Esophagus squamous epithelium (tissue), 5 donors: ENCODE results near the gene OR6K2. TPM values are rescaled to one million over a fixed set of nuclear protein-coding genes. Genes with fewer than 3 reads are reported as not detected.

Experiments
- DNase-seq: peaks from one replicate; lab custom pipeline; 2025; lab: John Stamatoyannopoulos, UW
- H3K27ac ChIP-seq, 4 donors: fragments of 200-600 bp; sonication (generic); one replicate each; pipeline ENCODE4 v1.5.1; 2016 to 2019; ENCODE audit warnings: mild to moderate bottlenecking in 1 of 4
- H3K27me3 ChIP-seq, 4 donors: fragments of 200-600 bp; sonication (generic); 1 replicate in 3 of 4; 2 replicates in 1 of 4; pipeline versions ENCODE4 v1.5.1 to v1.6.0; 2017 to 2021; ENCODE audit warnings: antibody characterized with exemption in 1 of 4
- H3K36me3 ChIP-seq, 3 donors: fragments of 200-600 bp; sonication (generic); one replicate each; pipeline ENCODE4 v1.5.1; 2016 to 2019
- H3K4me1 ChIP-seq, 3 donors: fragments of 200-600 bp; sonication (generic); one replicate each; pipeline ENCODE4 v1.5.1; 2017 to 2019
- H3K4me3 ChIP-seq, 4 donors: fragments of 200-600 bp; sonication (generic); 1 replicate in 3 of 4; 2 replicates in 1 of 4; pipeline ENCODE4 v1.5.1; 2016 to 2019; ENCODE audit warnings: mild to moderate bottlenecking in 2 of 4, moderate library complexity in 1 of 4
- H3K9me3 ChIP-seq, 3 donors: fragments of 200-600 bp; sonication (generic); one replicate each; pipeline ENCODE4 v1.5.1; 2016 to 2019
- POLR2A ChIP-seq, 4 donors: fragments of 450-650 bp; IDR thresholded peaks; one replicate each; pipeline ENCODE4 v1.6.1; 2017; ENCODE audit warnings: antibody characterized with exemption in 4 of 4, mild to moderate bottlenecking in 4 of 4, moderate library complexity in 3 of 4
- WGBS, 2 donors: methylation state at CpG; one replicate each; pipeline ENCODE4 v1.1.5; 2018; 5-methylcytosine and 5-hydroxymethylcytosine counted together
- intact Hi-C: fragments of 100-400 bp; cut with DNase I; formaldehyde crosslinking; loops from one replicate; pipeline ENCODE4 v1.15.0; 2022
- total RNA-seq, 4 donors: library from RNA; depleted of rRNA; stranded (reverse); fragments of >200 nt; gene quantifications; one replicate each; pipeline ENCODE4 v1.1.0, GENCODE V29; 2016
- TF ChIP-seq, protein P1 (sequence below), 6 experiments: fragments of 450-650 bp in 4 of 6; fragments of 200-600 bp in 2 of 6; sonication (generic) in 2 of 6; IDR thresholded peaks; one replicate each; pipeline ENCODE4 v1.5.1; 2016 to 2019; ENCODE audit warnings: antibody characterized with exemption in 6 of 6, mild to moderate bottlenecking in 4 of 6, moderate library complexity in 4 of 6
- donor health status: DM: yes; HTN: yes; CAD: no.

Gene OR6K2
- total RNA-seq, 4 donors from 2014 or later = not detected

DNA sequence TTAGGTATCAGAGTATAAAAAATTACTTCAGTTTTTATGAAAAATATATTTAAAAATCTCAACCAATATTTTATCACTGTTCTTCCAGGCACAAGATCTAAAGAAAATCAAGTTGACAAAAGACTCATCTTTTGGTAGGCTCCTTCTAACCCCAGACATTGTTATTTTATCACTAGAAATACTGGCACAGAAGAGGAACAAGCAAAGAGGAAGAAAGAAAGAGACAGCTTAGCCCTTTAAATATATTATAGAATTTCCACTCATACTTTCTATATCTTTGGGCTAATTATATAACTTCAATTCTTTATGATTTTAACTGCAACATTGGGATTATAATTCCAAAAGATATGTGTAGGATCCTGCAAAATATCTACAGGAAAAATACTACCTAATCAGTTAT, 46.4 kb downstream of the OR6K2 start:
- TF ChIP-seq POLR2A (IDR thresholded peaks at IDR 0.05) = no peak
- TF ChIP-seq, protein P1, sequence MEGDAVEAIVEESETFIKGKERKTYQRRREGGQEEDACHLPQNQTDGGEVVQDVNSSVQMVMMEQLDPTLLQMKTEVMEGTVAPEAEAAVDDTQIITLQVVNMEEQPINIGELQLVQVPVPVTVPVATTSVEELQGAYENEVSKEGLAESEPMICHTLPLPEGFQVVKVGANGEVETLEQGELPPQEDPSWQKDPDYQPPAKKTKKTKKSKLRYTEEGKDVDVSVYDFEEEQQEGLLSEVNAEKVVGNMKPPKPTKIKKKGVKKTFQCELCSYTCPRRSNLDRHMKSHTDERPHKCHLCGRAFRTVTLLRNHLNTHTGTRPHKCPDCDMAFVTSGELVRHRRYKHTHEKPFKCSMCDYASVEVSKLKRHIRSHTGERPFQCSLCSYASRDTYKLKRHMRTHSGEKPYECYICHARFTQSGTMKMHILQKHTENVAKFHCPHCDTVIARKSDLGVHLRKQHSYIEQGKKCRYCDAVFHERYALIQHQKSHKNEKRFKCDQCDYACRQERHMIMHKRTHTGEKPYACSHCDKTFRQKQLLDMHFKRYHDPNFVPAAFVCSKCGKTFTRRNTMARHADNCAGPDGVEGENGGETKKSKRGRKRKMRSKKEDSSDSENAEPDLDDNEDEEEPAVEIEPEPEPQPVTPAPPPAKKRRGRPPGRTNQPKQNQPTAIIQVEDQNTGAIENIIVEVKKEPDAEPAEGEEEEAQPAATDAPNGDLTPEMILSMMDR (IDR thresholded peaks at IDR 0.05) = no peak

DNA sequence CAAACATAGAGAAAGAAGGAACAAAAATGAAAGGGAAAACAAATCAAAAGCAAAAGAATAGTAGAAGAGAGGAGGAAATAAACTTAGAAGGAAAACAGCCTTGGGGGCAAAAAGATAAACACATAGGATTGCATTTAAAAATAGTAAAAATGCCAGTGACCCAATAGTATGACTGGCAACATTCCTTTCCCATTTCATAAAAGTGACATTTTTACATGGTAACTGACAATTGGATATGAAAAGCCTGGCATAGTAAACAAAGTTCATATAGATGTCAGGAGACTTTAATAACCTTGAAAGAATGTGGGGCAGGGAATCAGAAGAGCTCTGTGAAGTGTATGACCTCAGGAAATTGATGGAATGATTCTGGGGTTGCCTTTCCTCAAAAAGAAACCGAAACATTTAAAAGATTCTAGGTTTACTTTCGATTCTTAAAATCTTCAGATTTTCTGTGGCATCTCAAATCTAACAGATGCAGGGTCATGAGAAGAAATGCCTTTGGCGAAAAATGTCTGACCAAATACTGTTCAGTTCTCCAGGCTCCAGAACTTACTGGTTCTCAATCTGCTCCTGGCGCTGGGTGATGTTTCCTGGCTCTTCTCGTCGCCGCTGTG, 47.6 kb downstream of the OR6K2 start:
- H3K4me3 ChIP-seq = no peak overlapping the region
- no peaks in the 10 kb centered on the region for H3K27me3 ChIP-seq
- no peaks in the 10 kb centered on the region for H3K4me1 ChIP-seq
- H3K9me3 ChIP-seq = no peaks in the 10 kb centered on the region
- no peaks in the 10 kb centered on the region for H3K36me3 ChIP-seq
- H3K27ac ChIP-seq = no peak overlapping the region
- DNase-seq = no peak
- no peak for TF ChIP-seq POLR2A (IDR thresholded peaks at IDR 0.05)
- TF ChIP-seq, protein P1 (IDR thresholded peaks at IDR 0.05) = no peak
- intact Hi-C loops = no loop called here
- WGBS, 2 donors = 83 to 89% methylated on average over 6 to 7 of the region's 7 CpGs

More for the DNA sequence above, 46.4 kb downstream of the OR6K2 start:
- no peak overlapping the region for H3K4me3 ChIP-seq
- H3K4me1 ChIP-seq = no peaks in the 10 kb centered on the region
- no peaks in the 10 kb centered on the region for H3K9me3 ChIP-seq
- no peak for DNase-seq
- no peak overlapping the region for H3K27ac ChIP-seq
- intact Hi-C loops = no loop called here
- no peaks in the 10 kb centered on the region for H3K36me3 ChIP-seq
- H3K27me3 ChIP-seq = no peaks in the 10 kb centered on the region

Other genes with a start within 250 kb of the OR6K2 start
- gene OR10K1, start 238.8 kb downstream of the OR6K2 start, total RNA-seq = not detected
- not detected for gene OR10R2, start 228.4 kb downstream of the OR6K2 start, total RNA-seq
- not detected for gene OR6Y1, start 146.2 kb downstream of the OR6K2 start, total RNA-seq
- gene OR6P1, start 130.1 kb downstream of the OR6K2 start, total RNA-seq = not detected
- gene OR10X1, start 120.8 kb downstream of the OR6K2 start, total RNA-seq = not detected
- gene OR10Z1, start 95.4 kb downstream of the OR6K2 start, total RNA-seq = not detected
- gene SPTA1, start 13.9 kb downstream of the OR6K2 start, total RNA-seq = under 1 TPM in 1 of 4 donors, not detected in 3; 0.32 TPM
- not detected for gene OR6K3, start 20.1 kb upstream of the OR6K2 start, total RNA-seq
- not detected for gene OR6K6, start 54.1 kb upstream of the OR6K2 start, total RNA-seq
- gene OR6N1, start 71.5 kb upstream of the OR6K2 start, total RNA-seq = not detected
- not detected for gene OR6N2, start 80.6 kb upstream of the OR6K2 start, total RNA-seq
- 1 to 10 TPM; 1.2 to 8.0 (median 1.8) TPM for gene MNDA, start 130.7 kb upstream of the OR6K2 start, total RNA-seq
- 1 to 10 TPM in 2 of 4 donors, under 1 TPM in 1, not detected in 1; 0.61 to 2.3 (median 1.7) TPM for gene PYHIN1, start 230.9 kb upstream of the OR6K2 start, total RNA-seq